ENCODE measurements around the gene LILRB5.

GRCh38 chr19:54207676-54207982 is 49.4 kb downstream of the LILRB5 start:
- TF ChIP-seq, protein P1, sequence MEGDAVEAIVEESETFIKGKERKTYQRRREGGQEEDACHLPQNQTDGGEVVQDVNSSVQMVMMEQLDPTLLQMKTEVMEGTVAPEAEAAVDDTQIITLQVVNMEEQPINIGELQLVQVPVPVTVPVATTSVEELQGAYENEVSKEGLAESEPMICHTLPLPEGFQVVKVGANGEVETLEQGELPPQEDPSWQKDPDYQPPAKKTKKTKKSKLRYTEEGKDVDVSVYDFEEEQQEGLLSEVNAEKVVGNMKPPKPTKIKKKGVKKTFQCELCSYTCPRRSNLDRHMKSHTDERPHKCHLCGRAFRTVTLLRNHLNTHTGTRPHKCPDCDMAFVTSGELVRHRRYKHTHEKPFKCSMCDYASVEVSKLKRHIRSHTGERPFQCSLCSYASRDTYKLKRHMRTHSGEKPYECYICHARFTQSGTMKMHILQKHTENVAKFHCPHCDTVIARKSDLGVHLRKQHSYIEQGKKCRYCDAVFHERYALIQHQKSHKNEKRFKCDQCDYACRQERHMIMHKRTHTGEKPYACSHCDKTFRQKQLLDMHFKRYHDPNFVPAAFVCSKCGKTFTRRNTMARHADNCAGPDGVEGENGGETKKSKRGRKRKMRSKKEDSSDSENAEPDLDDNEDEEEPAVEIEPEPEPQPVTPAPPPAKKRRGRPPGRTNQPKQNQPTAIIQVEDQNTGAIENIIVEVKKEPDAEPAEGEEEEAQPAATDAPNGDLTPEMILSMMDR (IDR thresholded peaks at IDR 0.05): no peak
- no peak for TF ChIP-seq EP300 (IDR thresholded peaks at IDR 0.05)
